ENCODE results near the gene NFKBIB. TPM values are rescaled to one million over a fixed set of nuclear protein-coding genes. Genes with fewer than 3 reads are reported as not detected.

Gene NFKBIB
- total RNA-seq, 1 donor = 22.9 TPM

DNA sequence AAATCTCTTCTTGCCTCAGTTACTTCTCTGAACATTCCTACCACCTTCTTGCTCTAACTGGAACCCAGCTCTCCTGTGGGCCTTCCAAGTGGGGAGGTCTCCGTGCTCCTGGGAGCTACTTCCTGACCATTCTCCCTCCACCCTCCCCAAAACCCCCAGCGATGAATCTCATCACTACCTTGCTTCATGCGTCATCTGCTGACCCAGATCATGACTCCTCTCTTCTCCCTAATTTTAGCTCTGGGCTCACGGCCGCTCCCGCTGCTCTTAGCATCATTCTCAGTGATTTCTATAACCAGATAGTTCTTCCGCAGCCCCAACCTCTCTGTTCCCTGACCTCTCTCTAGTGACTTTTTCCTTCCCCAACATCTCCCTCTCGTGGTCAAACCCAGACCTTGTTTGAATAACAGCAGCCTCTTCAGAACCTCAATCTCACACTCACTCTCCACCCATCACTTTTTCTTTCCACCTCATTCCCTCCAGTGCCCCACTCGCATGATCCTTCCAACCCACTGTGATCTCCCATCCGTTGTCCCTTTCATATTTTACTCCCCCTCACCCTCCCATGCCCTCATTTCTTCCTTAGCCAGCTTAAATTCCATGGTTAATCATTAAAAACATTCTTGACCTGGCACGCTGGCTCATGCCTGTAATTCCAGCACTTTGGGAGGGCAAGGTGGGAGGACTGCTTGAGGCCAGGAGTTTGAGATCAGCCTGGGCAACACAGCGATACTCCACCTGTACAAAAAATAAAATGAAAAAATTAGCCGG is 52.8 kb downstream of the NFKBIB start:
- peak in 2 of 3 donors; percentile 53 to 81 for DNase-seq (ENCODE audit: low read depth in 2 of 3, low spot score in 2 of 3)

GRCh38 chr19:38953677-38954076 is 53.9 kb downstream of the NFKBIB start:
- no peak for DNase-seq (ENCODE audit: low read depth in 2 of 3, low spot score in 2 of 3)

- no peak for DNase-seq (ENCODE audit: low read depth in 2 of 3, low spot score in 2 of 3)
These were observed 56.5 kb downstream of the NFKBIB start for GRCh38 chr19:38956264-38956663.

DNA sequence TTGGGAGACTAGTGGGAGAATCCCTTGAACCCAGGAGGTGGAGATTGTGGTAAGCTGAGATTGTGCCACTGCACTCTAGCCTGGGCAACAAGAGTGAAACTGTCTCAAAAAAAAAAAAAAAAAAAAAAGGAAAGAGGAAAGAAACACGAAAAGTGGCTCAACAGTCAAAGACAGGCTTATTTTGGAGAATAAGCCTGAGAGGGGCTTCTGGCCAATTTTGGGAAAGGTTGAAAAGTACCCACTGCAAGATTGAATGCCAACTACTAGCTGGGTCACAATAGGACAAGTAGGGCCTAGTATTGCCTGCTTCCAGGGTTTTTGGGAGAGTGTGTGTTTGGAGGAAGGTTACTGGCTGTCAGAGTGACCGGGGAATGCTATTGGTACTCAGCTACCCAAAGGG is 58.5 kb downstream of the NFKBIB start:
- no peak for DNase-seq (ENCODE audit: low read depth in 2 of 3, low spot score in 2 of 3)

Other genes with a start within 250 kb of the NFKBIB start
- 4.8 TPM for gene CAPN12, start 155.5 kb upstream of the NFKBIB start, total RNA-seq
- gene LGALS7, start 126.5 kb upstream of the NFKBIB start, total RNA-seq = not detected
- gene LGALS7B, start 110.8 kb upstream of the NFKBIB start, total RNA-seq = not detected
- gene LGALS4, start 87.0 kb upstream of the NFKBIB start, total RNA-seq = 0.54 TPM
- gene ECH1, start 68.2 kb upstream of the NFKBIB start, total RNA-seq = 76.7 TPM
- 310 TPM for gene HNRNPL, start 50.0 kb upstream of the NFKBIB start, total RNA-seq
- 16.2 TPM for gene RINL, start 21.7 kb upstream of the NFKBIB start, total RNA-seq
- gene SIRT2, start 351 bp upstream of the NFKBIB start, total RNA-seq = 59.0 TPM
- gene CCER2, start 12.2 kb downstream of the NFKBIB start, total RNA-seq = under 0.01 TPM
- 37.2 TPM for gene SARS2, start 30.8 kb downstream of the NFKBIB start, total RNA-seq
- 43.9 TPM for gene MRPS12, start 31.0 kb downstream of the NFKBIB start, total RNA-seq
- gene FBXO17, start 75.8 kb downstream of the NFKBIB start, total RNA-seq = 0.27 TPM
- 0.27 TPM for gene FBXO27, start 132.6 kb downstream of the NFKBIB start, total RNA-seq
- gene ACP7, start 184.4 kb downstream of the NFKBIB start, total RNA-seq = not detected
- gene PAK4, start 225.8 kb downstream of the NFKBIB start, total RNA-seq = 7.0 TPM